Raji (cell line): Measurements from ENCODE around the gene KCNK5.

Experiments used
- POLR2A ChIP-seq: IDR thresholded peaks from 2 replicates; pipeline ENCODE4 v1.6.1; 2011; ENCODE audit warnings: low read depth, low read length, control low read depth; ENCODE audit not compliant: insufficient read depth

The KCNK5 gene

DNA sequence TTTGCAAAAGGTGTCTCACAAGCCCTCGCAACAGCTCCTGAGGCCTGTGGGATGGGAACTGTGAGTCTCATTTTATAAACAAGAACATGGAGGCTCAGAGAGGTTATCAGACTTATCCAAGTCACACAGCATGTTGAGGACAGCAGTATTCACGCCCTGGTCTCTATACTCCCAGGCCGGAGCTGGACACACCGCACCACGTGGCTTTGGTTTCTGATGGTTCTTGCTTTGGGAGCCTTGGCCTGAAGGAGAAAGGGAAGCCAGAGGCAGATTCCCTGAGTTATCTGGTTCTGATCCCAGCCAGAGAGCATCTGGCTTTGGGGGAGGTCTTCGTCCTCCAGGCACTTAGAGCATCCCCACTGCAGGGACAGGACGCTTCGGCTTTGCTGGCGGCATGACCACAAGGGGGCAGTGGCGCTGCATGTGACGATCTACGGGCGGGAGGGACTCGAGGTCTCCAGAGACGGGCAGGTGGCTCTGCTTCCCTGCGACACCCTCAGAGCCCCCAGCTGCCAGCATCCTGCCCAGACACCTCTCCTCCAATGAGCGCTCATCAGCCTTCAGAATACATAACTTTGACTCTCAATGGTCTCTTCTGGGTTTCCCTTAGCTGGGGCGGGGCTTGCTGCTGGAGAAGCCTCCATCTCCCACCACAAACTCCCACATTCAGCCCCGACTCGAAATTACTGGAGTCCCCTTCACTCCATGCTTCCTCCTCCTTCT lies 62.9 kb downstream of the KCNK5 start:
- no peak for TF ChIP-seq POLR2A

DNA sequence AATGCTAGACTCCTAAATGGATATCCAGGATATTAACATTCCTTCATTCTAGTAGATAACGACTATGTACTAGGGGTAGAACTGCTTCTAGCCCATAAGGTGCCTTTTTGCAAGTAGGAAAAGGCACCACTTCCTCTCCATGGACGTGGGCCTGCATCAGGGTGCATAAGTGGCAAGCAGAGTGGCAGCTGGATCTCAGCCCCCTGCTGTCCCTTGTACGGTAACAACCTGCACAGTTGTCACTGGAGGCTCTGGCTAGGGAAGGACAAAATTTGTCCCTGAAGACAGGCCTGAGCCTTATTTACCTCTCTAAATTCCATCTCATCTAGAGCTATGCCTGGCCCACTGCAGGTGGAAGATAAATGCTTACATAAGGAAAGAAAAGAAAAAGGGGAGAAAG lies 71.8 kb downstream of the KCNK5 start:
- no peak for TF ChIP-seq POLR2A

GRCh38 chr6:39156801-39157200 lies 72.5 kb downstream of the KCNK5 start:
- no peak for TF ChIP-seq POLR2A

GRCh38 chr6:39154705-39155104 lies 74.6 kb downstream of the KCNK5 start:
- TF ChIP-seq POLR2A = no peak

- TF ChIP-seq POLR2A = no peak
Measured at GRCh38 chr6:39153766-39154397, 75.4 kb downstream of the KCNK5 start.

GRCh38 chr6:39152262-39152661 lies 77.0 kb downstream of the KCNK5 start:
- TF ChIP-seq POLR2A = no peak

- no peak for TF ChIP-seq POLR2A
Measured at GRCh38 chr6:39151211-39151610, 78.1 kb downstream of the KCNK5 start.

- TF ChIP-seq POLR2A = no peak
Measured at GRCh38 chr6:39144481-39145173, 84.6 kb downstream of the KCNK5 start.

- no peak for TF ChIP-seq POLR2A
Measured at GRCh38 chr6:39143238-39143930, 85.9 kb downstream of the KCNK5 start.

GRCh38 chr6:39140556-39141167 lies 88.6 kb downstream of the KCNK5 start:
- no peak for TF ChIP-seq POLR2A
